ENCODE results near the gene TRAF2. TPM values are rescaled to one million over a fixed set of nuclear protein-coding genes. Genes with fewer than 3 reads are reported as not detected.

Gene TRAF2
- polyA plus RNA-seq, 2 of the 4 experiments (the other 2 are of a cell fraction) = 23.8 to 39.5 TPM

DNA sequence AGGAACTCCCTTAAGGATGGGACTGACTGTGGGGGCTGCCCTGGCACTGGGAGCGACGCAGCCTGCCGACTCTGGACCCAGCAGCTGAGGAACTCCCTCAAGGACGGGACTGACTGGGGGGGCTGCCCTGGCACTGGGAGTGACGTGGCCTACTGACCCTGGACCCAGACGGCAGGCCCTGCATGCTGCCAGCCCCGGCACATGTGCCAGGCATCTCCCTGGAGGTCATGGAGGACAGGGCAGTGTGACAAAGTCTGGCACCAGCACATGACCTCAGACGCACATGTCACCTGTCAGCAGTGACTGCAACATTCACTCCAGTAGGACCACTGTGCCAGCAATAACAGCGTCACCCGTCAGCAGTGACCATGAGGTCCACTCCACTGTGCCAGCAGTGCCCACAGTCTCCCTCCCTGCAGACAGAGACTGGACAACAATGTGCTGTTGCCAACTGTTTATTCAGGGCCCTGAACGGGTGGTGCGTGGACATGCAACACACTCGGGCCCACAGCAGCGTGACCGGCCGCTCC is 53.7 kb downstream of the TRAF2 start:
- DNase-seq (ENCODE audit: low read depth in 1 of 2, low spot score in 1 of 2) (no peak), ATAC-seq (no peak), FAIRE-seq (no peak)
- POLR2A ChIA-PET = interaction anchor here (1.2 kb wide), 1 partner anchor 38 kb away, joined by 3 read pairs; no protein-coding TSS in a partner anchor
- TF ChIP-seq PBX3 (IDR thresholded peaks at IDR 0.05) = 0 out of 2 replicates have a peak, but pooled peaks have one; percentile 44
- TF ChIP-seq, protein P1, sequence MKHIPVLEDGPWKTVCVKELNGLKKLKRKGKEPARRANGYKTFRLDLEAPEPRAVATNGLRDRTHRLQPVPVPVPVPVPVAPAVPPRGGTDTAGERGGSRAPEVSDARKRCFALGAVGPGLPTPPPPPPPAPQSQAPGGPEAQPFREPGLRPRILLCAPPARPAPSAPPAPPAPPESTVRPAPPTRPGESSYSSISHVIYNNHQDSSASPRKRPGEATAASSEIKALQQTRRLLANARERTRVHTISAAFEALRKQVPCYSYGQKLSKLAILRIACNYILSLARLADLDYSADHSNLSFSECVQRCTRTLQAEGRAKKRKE (CRISPR knock-in tag; IDR thresholded peaks at IDR 0.05; ENCODE audit: low read depth) = no peak
- TF ChIP-seq MAX (IDR thresholded peaks at IDR 0.05) = peak; percentile 25; the same call in 1 of the 2 replicates
- 0 out of 2 replicates have a peak, but pooled peaks have one; percentile 17 for TF ChIP-seq GATA3 (IDR thresholded peaks at IDR 0.05; ENCODE audit: borderline replicate concordance)
- H3K9me3 ChIP-seq = no peaks in the 10 kb centered on the region
- 79% methylated on average over 11 of the region's 16 CpGs for WGBS (ENCODE audit: missing lambda C conversion rate)
- H3K27ac ChIP-seq = peak overlapping the region in 1 of 2 experiments; percentile 35; a peak in 2 of 6 replicates
- no peak overlapping the region for H3K4me2 ChIP-seq
- peaks cover 11% of the 10 kb centered on the region for H3K4me1 ChIP-seq
- no peak overlapping the region for H3K4me3 ChIP-seq
- CTCF ChIA-PET = interaction anchor here (0.7 to 1.4 kb wide), 2 partner anchors 77 to 127 kb away, joined by 3 read pairs; no protein-coding TSS in a partner anchor

DNA sequence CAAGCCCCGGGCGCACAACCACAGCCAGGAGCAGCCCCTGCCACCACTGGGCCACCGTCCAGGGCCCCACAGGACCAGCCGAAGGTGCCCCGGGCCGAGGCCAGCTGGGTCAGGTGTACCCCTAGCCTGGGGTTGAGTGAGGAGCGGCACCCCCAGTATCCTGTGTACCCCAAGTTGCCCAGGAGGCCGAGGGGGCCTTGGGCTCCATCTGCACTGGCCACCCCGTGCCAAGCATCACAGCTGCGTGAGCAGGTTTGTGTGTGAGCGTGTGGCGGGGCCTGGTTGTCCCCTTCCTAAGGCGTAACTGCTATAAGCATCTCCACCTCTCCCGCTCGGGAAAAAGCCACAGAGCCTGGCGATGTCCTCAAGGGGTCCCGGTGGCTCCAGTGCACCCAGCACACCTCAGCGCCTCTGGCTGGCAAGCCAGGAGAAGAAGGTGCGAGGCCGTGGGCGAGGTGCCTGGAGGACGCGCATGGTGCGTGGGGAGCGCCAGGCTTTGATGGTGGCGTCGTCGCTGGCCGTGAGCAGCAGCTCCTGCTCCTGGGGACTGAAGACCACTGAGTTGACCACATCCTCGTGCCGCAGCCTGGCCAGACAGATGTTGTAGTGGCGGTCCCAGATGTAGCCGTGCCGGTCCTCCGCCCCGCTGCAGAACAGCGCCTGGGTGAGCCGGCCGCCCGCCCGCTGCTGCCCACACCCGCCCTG is 54.4 kb downstream of the TRAF2 start:
- CTCF ChIA-PET = no interaction called here
- Histone ChIP-seq H3K27ac (no peak overlapping the region), H3K4me2 (no peak overlapping the region), H3K4me1 (peaks cover 13% of the 10 kb centered on the region), H3K9me3 (no peaks in the 10 kb centered on the region), H3K4me3 (no peak overlapping the region)
- TF ChIP-seq MAX (IDR thresholded peaks at IDR 0.05) (0 out of 2 replicates have a peak, but pooled peaks have one; percentile 18), E2F6 (IDR thresholded peaks at IDR 0.05; ENCODE audit: borderline replicate concordance, low read depth) (no peak), ZNF302 (CRISPR knock-in tag; IDR thresholded peaks at IDR 0.05) (no peak)
- POLR2A ChIA-PET = interaction anchor here (0.6 kb wide), 1 partner anchor 22 kb away, joined by 4 read pairs; no protein-coding TSS in a partner anchor
- no peak for DNase-seq (ENCODE audit: low read depth in 1 of 2, low spot score in 1 of 2)
- ATAC-seq = no peak
- FAIRE-seq = no peak
- 93% methylated on average over 31 of the region's 42 CpGs for WGBS (ENCODE audit: missing lambda C conversion rate)

DNA sequence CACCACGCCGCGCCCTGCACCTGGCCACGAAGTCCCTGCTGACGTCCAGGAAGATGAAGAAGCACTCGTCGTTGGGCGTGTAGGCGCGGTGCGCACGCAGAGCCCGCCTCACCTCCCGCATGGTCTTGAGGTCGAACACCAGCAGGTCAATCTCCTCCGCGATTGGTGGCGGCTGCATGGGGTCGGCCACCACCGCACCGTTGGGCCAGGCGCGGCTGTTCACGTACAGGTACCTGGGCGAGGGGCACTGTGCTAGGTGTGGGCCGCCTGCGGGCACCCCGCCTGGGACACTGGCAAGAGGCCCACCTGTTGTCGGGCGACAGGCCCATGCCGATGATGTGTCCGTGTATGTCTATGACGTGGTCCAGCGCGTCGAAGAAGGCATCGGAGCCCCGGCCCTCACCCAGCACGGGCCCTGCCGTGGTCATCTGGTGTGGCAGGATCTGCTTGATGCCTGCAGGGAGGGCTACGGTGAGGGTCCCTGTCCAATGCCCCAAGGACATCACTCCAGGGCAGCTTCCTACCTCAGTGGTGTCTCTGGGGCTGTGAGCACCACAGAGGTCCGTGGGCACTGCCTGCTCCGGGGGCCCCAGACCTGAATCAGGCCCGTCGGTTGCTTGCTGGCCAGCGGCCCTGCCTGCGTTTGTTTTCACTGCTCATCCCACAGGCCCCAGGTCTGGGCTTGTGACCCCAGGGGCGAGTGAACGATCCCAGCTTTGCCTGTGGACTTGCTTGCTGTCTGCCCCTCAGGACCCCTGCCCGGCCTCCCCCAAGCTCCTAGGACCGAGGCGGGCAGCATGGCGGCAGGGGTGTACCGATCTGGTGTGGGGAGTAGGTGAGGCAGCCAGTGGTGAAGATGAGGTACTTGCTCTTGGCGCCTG is 55.2 kb downstream of the TRAF2 start:
- ATAC-seq (no peak), FAIRE-seq (no peak), DNase-seq (ENCODE audit: low read depth in 1 of 2, low spot score in 1 of 2) (no peak)
- WGBS (ENCODE audit: missing lambda C conversion rate) = 93% methylated on average over 42 of the region's 55 CpGs
- no peak overlapping the region for H3K27ac ChIP-seq
- no peak overlapping the region for H3K4me3 ChIP-seq
- TF ChIP-seq JUN (IDR thresholded peaks at IDR 0.05) = peak in 1 of 2 experiments; percentile 4; a peak in 1 of 5 replicates
- TF ChIP-seq TP53 (CRISPR knock-in tag; IDR thresholded peaks at IDR 0.05) = no peak
- H3K9me3 ChIP-seq = no peaks in the 10 kb centered on the region
- ChIA-PET CTCF (no interaction called here), POLR2A (interaction anchor here (0.6 kb wide), 1 partner anchor 23 kb away, joined by 4 read pairs; no protein-coding TSS in a partner anchor)
- H3K4me1 ChIP-seq = peaks cover 13% of the 10 kb centered on the region
- H3K4me2 ChIP-seq = no peak overlapping the region

GRCh38 chr9:136942112-136942880 is 56.0 kb downstream of the TRAF2 start:
- peak overlapping the region; percentile 96 for H3K4me2 ChIP-seq
- WGBS (ENCODE audit: missing lambda C conversion rate) = 95% methylated on average over 46 of the region's 60 CpGs

More at GRCh38 chr9:136942112-136942880, 56.0 kb downstream of the TRAF2 start:
- POLR2A ChIA-PET = no interaction called here
- ATAC-seq (no peak), DNase-seq (ENCODE audit: low read depth in 1 of 2, low spot score in 1 of 2) (no peak), FAIRE-seq (no peak)
- H3K9me3 ChIP-seq = no peaks in the 10 kb centered on the region
- H3K27ac ChIP-seq = peak overlapping the region in 1 of 2 experiments; percentile 98; a peak in 2 of 6 replicates
- CTCF ChIA-PET = interaction anchor here (0.5 to 1.1 kb wide), 2 partner anchors 60 to 125 kb away, joined by 3 read pairs; no protein-coding TSS in a partner anchor
- H3K4me1 ChIP-seq = peaks cover 16% of the 10 kb centered on the region
- peak overlapping the region; percentile 78; the same call in 2 of the 3 replicates for H3K4me3 ChIP-seq
- TF ChIP-seq HEYL (CRISPR knock-in tag; IDR thresholded peaks at IDR 0.05) (no peak), PBX3 (IDR thresholded peaks at IDR 0.05) (peak; percentile 11; the same call in 1 of the 2 replicates), MAZ (IDR thresholded peaks at IDR 0.05; ENCODE audit: borderline replicate concordance, low read depth, low read length) (no peak), ZNF302 (CRISPR knock-in tag; IDR thresholded peaks at IDR 0.05) (no peak)
